ENCODE measurements around the gene PPP1R10.
A peak's percentile ranks its signal among the peaks of the same experiment; 100 is the strongest.
"Not testable (repeated sequence)": the region's sequence is repeated elsewhere in the genome, so short reads cannot be mapped to it uniquely, and the experiment has no call there.

PPP1R10 gene

DNA sequence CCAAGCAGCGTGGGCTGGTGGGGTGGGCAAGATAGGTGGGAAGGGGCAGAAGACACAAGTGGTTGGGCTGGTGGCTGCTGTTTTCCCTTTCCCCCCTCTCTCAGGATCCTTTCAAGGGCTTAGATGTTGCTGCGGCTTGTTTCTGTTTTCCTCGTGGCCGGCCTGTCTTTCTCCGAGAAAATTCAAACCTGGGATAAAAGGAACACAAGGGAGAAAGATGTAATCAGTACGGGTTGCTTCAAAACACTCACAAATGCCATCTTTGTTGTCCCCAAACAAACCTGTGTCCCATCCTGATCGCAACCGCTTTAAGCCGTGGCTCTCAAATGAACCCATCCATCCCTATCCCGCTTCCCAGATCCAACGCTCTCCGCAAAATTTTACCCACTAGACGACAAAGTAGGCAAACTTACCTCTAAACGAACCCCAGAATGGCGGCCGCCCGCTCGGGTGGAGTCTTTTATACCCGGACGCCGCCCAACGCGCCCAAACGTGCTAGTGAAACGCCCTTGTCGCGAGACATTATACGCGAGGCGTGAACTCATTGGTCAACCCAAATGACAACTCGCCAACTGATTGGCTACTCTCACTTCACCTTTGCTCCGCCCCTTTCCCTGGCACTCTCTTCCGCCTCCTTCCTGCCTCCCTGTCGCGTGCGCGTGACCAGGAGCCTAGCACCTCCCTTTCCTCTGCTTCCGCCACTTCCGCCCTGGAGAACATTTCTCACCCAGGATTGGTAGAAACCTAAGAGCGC is at the start of gene PPP1R10:
Gene PPP1R10, minus strand, starts transcription at position 433 of the 754 bp plus-strand sequence. CDS start 7,299 bp downstream, outside the sequence.
- peak; percentile 100 for DNase-seq

DNA sequence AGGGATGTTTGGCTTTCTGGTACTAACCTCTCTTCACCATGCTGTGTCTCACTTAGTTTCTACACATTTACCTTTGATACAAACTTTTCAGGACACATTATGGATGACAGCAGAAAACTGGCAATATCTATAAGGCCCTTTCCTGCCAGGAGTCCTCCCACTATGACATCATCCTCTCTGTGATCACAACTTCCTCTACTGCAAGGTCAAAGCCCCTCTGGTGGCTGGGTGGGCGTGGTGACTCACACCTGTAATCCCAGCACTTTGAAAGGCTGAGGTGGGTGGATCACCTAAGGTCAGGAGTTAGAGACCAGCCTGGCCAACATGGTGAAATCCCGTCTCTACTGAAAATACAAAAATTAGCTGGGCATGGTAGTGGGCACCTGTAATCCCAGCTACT is 49.3 kb upstream of the PPP1R10 start:
- not testable (repeated sequence) for DNase-seq

DNA sequence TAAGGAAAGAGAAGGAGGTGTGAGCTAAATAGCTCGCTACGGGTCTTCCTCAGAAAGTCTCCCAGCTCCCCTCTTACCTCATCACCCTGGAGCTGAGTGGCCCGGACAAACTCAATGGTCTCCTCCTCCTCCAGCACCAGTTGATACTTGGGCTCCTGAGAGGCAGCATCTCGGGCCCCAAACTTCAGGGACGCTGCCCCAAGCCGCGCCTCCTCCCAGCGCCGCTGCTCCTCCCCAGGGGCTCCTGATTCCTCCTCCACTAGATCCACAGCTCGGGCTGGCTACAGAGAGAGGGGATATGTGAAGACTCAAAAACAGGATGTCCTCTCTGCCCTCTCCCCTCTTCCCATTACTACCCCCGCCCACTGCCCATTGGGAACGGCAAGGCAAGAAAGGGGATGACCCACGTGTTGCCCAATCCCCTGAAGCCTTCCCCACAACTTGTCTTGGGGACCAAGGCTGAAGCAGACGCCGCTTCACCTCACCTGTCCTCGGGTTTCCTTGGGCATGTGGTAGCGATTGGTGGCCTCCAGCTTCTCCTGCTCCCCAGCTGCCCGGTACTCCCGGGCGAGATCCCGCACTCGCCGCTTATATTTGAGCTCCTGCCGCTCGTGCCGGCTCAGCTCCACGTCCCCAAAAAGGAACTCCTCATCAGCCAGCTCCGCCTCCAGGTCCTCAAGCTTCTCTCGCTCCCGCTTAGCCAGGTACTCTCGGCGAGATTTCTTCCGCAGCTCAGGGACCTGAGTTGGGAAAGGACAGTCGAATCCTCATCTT is 48.1 kb upstream of the PPP1R10 start:
- DNase-seq, result no peak

DNA sequence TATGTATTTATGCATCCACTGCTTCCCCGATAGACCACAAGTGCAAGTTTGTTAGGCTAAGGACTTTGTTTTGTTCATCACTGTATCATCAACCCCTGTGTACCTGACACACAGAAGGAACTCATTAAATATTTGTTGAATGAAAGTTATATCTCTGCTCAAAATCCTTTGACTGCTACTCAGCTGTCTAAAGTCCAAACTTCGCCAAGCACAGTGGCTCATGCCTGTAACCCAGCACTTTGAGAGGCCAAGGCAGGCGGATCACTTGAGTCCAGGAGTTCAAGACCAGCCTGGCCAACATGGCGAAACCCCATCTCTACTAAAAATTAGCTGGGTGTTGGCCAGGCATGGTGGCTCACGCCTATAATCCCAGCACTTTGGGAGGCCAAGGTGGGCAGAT is 40.9 kb upstream of the PPP1R10 start:
- DNase-seq, result not testable (repeated sequence)

DNA sequence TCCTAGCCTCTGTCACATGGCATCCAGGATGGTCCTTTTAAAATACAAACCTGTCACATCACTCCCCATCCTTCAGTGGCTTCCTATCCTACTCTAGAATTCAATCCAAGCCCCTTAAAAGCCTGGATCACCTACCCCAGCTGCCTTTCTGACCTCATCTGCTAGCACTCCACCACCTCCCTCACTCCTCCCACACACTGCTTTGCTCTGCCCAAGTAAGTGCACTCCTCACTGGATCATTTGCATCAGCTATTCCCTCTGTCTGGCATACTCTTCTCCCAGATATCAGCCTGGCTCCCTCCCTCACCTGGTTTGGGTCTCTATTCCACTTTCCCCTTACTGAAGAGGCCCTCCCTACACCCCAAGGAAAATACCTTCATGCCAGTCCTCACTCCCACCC is 40.4 kb upstream of the PPP1R10 start:
- no peak for DNase-seq

DNA sequence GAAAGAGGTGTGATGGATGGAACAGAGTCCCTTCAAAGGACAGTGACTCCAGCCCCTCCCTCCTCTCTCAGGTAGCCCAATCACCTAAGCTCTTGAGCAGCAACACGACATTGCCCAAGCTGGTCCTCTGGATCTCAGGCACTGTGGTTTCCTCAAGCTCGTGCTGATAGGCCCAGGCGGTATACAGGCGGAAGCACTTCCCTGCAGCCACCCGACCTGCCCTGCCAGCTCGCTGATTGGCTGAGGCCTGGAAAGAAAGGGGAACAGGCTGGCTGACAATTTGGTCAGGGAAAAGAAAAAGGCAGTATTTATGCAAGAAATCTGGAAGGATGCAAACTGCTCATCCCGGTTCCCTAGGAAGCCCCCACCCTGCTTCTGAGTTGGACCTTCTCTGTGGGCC is 39.5 kb upstream of the PPP1R10 start:
- no peak for DNase-seq

DNA sequence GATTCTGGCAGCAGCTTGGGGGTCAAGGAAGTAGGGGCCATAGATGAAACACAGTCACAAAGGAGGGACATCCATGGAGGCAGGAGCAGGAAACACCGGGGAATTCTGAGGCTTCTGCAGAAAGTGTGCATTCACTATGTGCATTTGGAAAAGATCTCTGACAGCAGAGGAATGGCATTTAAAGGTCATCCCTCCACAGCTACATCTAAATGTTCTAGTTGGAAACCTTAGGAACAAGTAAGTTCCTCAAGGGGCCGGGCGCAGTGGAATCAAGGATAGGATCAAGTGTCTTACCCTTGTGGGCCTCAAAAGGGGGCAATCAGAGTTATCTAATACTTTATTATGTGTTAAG is 38.7 kb upstream of the PPP1R10 start:
- DNase-seq, result no peak

DNA sequence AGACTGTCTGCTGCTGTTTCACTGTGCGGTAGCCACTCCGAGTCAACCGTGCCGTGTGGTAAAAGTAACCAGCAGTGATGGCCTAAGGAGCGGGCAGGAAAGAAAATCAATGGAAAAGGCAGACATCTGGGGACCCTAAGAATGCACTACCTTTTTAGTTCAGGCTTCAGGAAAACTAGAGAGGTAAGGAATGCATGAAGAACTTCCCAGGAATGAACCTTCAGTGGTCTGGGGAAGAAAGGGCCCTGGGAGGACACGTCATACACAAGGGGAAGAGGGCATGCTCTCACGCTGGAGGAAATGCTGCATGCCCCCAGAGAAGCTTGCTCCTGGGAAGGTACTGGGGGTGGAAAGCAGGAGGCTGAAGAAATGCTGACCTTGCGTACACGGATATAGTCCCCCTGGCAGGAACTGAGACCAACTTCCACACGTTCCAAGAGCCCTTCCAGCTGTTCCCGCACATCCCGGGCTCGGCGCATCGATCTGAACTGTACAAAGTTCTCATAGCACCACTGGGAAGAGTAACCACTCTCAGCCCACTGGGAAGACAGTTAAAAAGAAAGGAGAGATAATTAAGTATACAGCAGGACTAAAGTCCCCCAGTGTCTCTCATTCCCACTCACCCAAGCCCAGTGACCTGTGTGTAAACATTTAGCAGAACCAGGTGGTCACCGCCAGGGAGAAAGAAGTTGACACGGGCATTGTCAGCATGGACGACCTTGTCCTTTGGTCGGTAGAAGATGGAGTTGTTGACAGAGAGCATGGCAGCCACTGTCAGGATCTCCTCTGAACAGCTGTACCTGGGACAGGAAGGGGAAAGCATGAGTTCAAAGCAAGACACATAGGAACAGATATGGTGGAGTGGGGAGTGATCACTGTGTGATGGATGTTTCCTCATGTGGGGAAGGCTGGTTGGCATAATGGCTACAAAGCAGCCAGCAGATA is 38.0 kb upstream of the PPP1R10 start:
- DNase-seq, result no peak

DNA sequence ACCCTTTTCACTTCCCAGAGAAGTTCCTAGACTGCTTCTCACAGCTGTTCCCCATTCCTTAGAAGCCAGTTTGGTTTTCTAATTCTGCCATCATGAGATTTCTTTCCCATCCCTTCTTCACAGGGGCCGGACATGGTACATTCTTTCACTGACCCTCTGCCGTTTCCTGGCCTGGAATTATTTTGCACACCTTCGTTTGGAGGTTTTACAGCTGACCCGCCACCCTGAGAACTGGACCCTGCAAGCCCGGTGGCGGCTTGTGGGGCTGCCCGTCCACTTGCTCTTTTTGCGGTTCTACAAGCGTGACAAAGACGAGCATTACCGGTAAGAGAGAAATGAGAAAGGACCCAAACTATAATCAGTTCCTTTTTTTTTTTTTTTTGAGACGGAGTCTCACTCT is 34.1 kb upstream of the PPP1R10 start:
- no peak for DNase-seq

DNA sequence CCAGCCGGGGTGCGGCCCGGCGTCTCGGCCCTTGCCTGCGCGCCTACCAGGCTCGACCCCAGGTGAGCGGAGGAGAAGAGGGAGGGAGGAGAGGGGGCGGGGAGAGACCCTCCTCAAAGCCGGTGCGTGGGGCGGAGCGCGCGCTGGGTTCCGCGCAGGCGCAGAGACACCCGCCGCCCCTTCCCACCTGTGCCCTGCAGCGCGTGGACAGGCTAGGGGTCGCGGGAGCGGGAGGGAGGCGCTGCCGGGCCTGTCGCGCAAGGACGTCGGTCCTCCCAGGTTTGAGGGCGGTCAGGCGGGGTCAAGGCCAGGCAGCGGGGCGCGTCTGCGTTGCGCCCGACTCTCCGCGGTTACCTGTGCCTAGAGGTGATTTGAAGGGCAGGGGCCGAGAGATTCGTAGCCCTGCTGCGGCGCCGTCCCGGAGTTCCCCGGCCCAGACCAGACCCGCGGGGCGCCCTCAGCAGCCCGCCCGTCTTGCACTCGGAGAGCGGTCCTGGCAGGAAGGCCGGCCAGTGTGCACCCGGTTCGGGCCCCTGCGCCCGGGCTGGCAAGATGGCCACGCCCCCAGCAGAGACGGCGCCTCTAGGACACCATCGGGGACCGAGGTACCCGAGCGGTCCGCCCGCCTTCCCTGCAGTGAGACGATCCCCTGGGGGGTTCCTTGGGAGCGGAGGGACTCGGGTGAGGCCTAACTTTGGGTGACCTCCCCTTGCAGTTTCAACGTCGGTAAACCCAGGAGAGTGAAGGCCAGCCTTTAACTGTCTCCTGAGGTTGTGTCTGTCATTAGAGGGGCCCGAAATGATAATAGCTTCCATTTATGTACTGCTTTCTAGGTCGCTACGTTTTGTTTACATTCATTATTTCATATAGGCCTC is 30.4 kb upstream of the PPP1R10 start:
- DNase-seq, result peak; percentile 75

DNA sequence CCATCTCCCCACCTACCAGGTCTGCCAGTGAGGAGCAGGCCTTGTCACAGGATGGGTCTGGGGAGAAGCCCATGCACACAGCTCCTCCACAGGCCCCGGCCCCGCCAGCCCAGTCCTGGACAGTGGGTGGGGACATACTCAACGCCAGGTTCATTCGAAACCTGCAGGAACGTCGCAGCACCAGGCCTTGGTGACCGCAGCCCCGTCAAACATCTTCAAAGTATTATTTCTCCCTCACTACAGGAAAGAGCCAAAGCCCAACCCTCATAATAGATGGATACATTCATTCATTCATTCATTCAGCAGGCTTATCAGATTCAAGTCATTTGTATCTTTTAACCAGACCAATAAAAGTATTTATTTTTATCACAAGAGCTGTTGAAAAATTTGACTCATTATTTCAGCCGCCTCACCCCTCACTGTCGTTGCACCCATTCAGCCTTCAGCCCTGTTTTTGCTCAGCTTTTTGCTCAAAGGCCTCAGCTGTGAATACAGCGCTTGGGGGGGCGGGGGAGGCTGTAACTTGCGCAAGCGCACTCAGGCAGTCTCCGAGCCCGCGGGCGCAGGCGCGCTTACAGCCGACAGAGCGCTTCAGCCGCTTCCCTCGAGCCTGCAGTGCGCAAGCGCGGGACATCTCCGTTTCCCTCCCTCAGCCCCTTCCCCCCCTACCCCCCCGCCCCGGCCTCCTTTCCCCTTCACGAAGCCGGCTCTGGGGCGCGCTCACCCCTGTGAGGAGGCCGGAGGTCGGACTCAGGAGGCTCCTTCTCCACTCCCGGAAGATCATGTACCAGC is 29.6 kb upstream of the PPP1R10 start, which contains the start of gene C6orf136:
Gene C6orf136, plus strand, starts transcription at position 684 of the 792 bp plus-strand sequence. Its CDS starts 99 bp downstream, at position 783.
- DNase-seq, result peak; percentile 95

DNA sequence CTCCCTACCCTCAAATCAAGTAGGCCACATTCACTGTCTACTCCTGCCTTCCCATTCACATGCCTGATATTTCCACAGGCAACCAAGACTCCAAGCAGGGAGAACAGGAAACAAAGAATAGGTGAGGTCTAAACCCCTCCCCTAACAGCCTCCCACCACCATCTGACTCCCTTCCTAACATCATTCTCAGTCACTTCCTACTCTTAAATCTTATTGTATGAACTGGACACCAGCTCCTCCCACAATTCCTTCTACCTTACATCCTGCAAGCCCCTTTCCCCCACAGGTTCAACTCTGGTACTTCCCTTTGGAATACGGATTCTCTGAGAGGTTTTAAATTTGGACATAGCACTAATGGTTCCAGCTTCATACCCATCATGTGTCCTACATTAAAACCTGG is 28.9 kb upstream of the PPP1R10 start:
- DNase-seq, result no peak

DNA sequence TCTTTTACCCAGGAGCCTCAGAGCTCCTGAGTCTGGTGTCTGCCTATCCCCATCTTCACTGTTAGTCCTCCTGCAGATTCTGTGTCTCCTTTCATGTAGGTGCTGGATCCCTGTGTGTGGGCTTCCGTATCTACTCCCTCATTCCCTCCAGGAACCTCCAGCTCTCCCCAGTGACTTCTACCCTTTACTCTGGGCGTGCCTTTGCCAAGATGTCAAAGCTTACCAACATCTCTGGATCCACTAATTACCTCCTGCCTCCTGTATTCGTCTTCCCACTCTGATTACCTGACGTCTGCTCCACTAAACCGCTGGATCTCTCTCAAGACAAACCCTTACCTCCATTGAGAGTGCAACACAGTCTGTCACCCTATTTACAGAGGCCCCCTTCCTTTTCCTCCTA is 27.7 kb upstream of the PPP1R10 start:
- DNase-seq, result no peak

DNA sequence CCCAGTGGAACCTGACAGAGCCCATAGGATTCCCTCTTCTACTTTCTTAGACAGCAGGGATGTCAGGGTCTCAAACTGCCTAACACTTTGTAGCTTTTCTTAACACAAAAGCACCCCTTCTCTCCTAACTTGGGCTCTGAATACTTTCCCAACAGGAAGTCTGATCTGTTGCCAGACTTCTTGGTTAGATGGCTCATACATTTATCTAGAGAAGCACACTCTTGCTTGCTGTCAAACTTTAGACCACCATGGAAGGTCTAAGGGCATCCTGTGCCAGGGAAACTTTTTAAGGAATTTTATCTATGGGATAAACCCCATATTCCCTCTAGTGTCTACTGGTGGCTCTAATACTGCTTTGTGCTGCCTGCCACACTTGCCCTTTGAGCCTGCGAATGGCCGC is 26.6 kb upstream of the PPP1R10 start:
- DNase-seq, result no peak

DNA sequence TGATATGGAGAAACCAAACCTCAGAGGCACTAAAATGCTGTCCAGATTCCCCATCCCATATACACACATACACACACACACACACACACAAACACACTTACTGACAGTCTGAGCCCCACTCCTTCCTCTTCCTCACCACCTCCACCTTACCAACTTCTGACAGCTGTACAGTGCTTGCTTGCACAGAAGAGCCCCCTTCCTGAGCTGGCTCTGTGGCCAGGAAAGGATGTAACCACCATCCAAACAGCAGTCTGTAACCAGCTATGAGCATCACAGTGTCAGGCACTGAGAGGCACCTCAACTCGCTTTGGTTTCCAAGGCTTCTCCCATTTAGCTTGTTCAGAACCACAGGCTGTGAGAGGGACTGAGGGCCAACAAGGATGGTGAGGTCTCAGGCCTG is 24.0 kb upstream of the PPP1R10 start:
- DNase-seq, result no peak

DNA sequence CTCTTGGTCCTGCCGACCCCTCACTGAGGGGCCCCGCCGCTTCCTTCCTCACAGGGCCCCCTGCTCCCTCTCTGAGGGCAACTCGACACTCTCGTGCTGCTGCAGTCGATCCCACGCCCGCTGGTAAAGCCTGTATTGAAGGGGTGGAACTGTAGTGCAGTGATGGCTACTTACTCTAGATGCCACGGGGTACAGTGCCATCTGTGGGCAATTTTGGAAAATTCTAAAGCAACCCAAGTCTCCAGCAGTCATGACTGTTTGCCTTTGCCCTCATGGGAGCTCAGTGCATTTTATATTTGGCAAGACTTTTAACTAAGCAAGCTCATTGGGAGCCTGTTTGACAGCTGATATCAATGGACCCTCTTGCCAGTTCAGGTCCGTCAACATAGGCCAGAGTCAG is 23.4 kb upstream of the PPP1R10 start:
- DNase-seq, result no peak

DNA sequence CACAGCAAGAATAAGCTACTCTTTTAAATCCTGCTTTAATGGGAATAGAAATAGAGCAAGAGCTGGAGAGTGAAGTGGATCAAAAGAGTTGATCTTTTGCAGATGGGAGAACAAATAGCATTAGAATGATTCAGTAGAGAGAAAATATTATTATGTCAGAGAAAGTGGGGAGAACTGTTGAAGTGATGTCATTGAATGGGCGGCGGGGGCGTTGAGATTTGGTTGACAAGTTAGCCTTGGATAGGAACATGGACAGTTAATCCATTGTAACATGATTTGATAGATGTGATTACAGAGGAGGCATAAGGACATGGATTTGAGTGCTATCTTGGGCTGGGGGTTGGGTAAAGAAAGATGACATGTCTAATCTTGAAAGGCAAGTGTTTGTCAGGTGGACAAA is 18.8 kb upstream of the PPP1R10 start:
- no peak for DNase-seq

DNA sequence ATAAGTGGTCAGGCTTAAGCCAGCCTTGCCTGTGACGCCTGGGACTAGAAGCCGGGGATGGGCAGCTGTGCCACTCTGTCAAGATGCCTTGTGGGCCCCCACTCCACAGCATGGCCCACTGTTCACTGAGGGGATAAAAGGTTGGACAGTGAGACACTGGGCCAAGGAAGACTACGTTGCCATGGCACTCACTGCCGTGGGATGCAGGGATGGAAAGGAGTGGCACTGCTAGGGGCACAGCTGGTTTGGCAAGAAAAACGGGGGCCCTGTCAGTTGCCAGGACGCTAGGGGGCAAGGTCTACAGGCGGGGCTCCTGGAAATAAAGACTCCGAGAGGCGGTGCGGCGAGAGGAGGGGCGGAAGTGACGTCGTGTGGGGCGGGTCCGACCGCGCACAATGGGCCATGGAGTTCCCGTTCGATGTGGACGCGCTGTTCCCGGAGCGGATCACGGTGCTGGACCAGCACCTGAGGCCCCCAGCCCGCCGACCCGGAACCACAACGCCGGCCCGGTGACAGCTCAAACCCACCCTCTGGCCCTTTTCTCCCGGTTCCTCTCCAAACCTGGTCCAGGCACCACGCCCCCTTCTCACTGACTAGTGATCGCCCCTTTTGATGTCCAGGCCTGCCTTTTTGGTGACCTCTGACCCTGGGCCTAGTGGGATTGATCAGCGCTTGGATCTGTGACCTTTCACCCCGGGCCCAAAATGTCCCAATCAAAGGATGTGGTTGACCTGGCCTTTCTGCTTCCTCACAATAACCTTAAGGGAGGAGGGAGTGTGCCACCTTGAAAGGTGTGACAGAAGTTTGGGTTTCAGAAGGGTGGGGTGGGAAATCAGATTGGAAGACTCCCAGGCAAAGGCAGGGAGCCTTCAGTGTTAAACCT is 9.7 kb upstream of the PPP1R10 start, which contains the start of gene ATAT1:
Gene ATAT1, plus strand, starts transcription at position 391 of the 883 bp plus-strand sequence.
- DNase-seq, result peak; percentile 92

DNA sequence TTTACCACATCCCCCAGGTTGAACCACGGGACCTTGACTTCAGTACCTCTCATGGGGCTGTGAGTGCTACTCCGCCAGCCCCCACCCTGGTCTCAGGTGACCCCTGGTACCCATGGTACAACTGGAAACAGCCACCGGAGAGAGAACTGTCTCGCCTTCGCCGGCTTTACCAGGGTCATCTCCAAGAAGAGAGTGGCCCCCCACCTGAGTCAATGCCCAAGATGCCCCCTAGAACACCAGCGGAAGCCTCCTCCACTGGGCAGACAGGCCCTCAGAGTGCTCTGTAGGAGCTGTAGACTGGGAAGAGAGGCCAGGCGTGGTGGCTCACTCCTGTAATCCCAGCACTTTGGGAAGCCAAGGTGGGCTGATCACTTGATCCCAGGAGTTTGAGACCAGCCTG is 8.5 kb upstream of the PPP1R10 start:
- DNase-seq, result no peak

DNA sequence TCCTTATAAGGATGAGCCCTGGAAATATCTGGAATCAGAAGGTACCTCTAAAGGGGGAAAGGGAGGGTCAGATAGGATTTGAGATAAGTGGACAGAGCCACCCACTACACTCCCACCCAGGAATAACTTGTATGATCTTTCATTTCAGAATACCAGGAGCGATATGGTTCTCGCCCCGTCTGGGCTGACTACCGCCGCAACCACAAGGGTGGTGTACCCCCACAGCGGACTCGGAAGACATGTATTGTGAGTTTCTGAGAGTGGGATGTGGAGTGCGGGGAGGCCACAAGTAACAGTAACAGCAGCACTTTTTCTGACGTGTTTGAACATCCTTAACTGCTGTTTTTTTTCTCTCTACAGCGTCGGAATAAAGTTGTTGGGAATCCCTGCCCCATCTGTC is 2.5 kb upstream of the PPP1R10 start:
- DNase-seq, result no peak

All from CD4-positive, alpha-beta T cell treated with Interleukin-21 for 1 hour (primary cell).